ENCODE data around the gene MYO9B.

MYO9B gene

DNA sequence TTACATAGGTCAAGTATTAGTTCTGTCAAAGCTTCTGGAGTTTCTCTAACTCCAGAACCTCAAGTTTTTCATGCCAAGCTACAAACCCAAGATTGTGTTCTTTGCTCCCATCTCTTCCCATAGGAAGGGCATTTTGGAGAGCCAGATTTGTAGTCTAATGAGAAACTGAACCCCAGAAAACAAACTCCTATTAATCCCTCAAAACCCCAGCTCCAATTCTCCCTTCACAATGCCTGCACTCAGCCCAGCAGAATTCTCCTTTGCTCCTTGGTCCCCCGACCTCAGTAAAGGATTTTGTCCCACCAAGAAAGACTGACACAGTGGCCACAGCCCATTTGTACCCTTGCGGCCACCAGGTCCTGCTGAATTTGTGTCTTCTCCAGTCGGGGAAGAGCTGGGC is 180.6 kb downstream of the MYO9B start:
- ATAC-seq (ENCODE audit: insufficient read depth, low read depth): no peak
- H2AFZ ChIP-seq (ENCODE audit: low read depth, low read length): no peak overlapping the region
- H4K20me1 ChIP-seq (ENCODE audit: insufficient read depth, low read length): no peaks in the 10 kb centered on the region
- no peak overlapping the region for H3K9ac ChIP-seq (ENCODE audit: low read depth, low read length)
- H3K27ac ChIP-seq (ENCODE audit: low read length): no peak overlapping the region
- peaks cover 4% of the 10 kb centered on the region for H3K9me3 ChIP-seq (ENCODE audit: insufficient read depth, low read length, severe bottlenecking)
- no peaks in the 10 kb centered on the region for H3K79me2 ChIP-seq (ENCODE audit: insufficient read depth, low read length)
- peaks cover 5% of the 10 kb centered on the region for H3K4me1 ChIP-seq (ENCODE audit: insufficient read depth, low read length)
- H3K4me3 ChIP-seq (ENCODE audit: low read depth in 1 of 2, low read length in 2 of 2): no peak overlapping the region
- H3K27me3 ChIP-seq (ENCODE audit: insufficient read depth, low read length, poor library complexity): no peaks in the 10 kb centered on the region
- no peak overlapping the region for H3K4me2 ChIP-seq (ENCODE audit: insufficient read depth, low read length)
- no peak for TF ChIP-seq CTCF (IDR thresholded peaks at IDR 0.05; ENCODE audit: borderline replicate concordance, extremely low read depth, low read length, poor library complexity, severe bottlenecking)
- no peak for TF ChIP-seq EZH2 (IDR thresholded peaks at IDR 0.05; ENCODE audit: borderline replicate concordance, low read depth, low read length, severe bottlenecking)
- no peak for DNase-seq
- no peaks in the 10 kb centered on the region for H3K36me3 ChIP-seq (ENCODE audit: insufficient read depth, low read length)

DNA sequence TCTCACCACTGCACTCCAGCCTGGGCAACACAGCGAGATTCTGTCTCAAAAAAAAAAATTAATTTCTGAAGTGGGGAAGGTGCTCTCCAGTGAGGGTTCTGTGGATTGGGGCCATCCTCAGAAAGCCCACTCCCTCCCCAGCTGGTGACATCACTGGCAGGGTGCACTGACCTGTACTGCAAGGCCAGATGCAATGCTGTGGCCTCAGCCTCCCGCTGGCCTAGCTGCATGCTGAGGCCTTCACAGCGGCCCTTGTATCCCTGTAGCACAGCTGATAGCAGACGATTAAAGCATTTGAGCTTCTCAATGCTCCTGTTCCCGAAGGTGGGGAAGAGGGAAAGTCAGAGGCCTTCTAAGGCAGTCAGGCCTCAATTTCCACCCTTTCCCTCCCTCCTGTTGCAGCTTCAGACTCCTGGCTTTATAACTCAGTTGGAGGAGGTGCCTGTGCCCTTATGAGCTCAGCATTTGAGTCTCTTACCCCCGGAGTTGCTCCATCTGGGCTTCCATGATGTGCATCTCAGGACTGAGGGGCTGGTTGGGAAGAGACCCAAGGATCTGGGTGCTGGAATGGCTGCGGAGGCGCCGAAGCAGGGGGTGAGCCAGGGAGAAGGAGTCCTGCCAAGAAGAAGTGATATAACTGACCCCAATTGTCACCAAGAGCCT is 183.7 kb downstream of the MYO9B start:
- no peaks in the 10 kb centered on the region for H3K27me3 ChIP-seq (ENCODE audit: insufficient read depth, low read length, poor library complexity)
- H2AFZ ChIP-seq (ENCODE audit: low read depth, low read length): no peak overlapping the region
- peaks cover 5% of the 10 kb centered on the region for H3K4me1 ChIP-seq (ENCODE audit: insufficient read depth, low read length)
- no peaks in the 10 kb centered on the region for H4K20me1 ChIP-seq (ENCODE audit: insufficient read depth, low read length)
- no peak for DNase-seq
- no peaks in the 10 kb centered on the region for H3K79me2 ChIP-seq (ENCODE audit: insufficient read depth, low read length)
- peaks cover 4% of the 10 kb centered on the region for H3K9me3 ChIP-seq (ENCODE audit: insufficient read depth, low read length, severe bottlenecking)
- H3K36me3 ChIP-seq (ENCODE audit: insufficient read depth, low read length): no peaks in the 10 kb centered on the region
- no peak overlapping the region for H3K27ac ChIP-seq (ENCODE audit: low read length)
- ATAC-seq (ENCODE audit: insufficient read depth, low read depth): no peak
- no peak for TF ChIP-seq EZH2 (IDR thresholded peaks at IDR 0.05; ENCODE audit: borderline replicate concordance, low read depth, low read length, severe bottlenecking)
- no peak for TF ChIP-seq CTCF (IDR thresholded peaks at IDR 0.05; ENCODE audit: borderline replicate concordance, extremely low read depth, low read length, poor library complexity, severe bottlenecking)
- H3K4me2 ChIP-seq (ENCODE audit: insufficient read depth, low read length): no peak overlapping the region
- H3K9ac ChIP-seq (ENCODE audit: low read depth, low read length): no peak overlapping the region
- no peak overlapping the region for H3K4me3 ChIP-seq (ENCODE audit: low read depth in 1 of 2, low read length in 2 of 2)

GRCh38 chr19:17259934-17260333 is 184.4 kb downstream of the MYO9B start:
- Histone ChIP-seq H3K9ac (ENCODE audit: low read depth, low read length) (no peak overlapping the region), H3K79me2 (ENCODE audit: insufficient read depth, low read length) (no peaks in the 10 kb centered on the region), H3K9me3 (ENCODE audit: insufficient read depth, low read length, severe bottlenecking) (peaks cover 4% of the 10 kb centered on the region), H3K4me3 (ENCODE audit: low read depth in 1 of 2, low read length in 2 of 2) (no peak overlapping the region), H3K36me3 (ENCODE audit: insufficient read depth, low read length) (no peaks in the 10 kb centered on the region), H3K4me1 (ENCODE audit: insufficient read depth, low read length) (peaks cover 5% of the 10 kb centered on the region), H3K27me3 (ENCODE audit: insufficient read depth, low read length, poor library complexity) (no peaks in the 10 kb centered on the region), H2AFZ (ENCODE audit: low read depth, low read length) (no peak overlapping the region), H3K27ac (ENCODE audit: low read length) (no peak overlapping the region), H3K4me2 (ENCODE audit: insufficient read depth, low read length) (no peak overlapping the region), H4K20me1 (ENCODE audit: insufficient read depth, low read length) (no peaks in the 10 kb centered on the region)
- DNase-seq: no peak
- no peak for TF ChIP-seq EZH2 (IDR thresholded peaks at IDR 0.05; ENCODE audit: borderline replicate concordance, low read depth, low read length, severe bottlenecking)
- no peak for TF ChIP-seq CTCF (IDR thresholded peaks at IDR 0.05; ENCODE audit: borderline replicate concordance, extremely low read depth, low read length, poor library complexity, severe bottlenecking)
- ATAC-seq (ENCODE audit: insufficient read depth, low read depth): no peak

Data from DND-41 (cell line).